ENCODE measurements around the gene OR11G2.
"Not testable (repeated sequence)": the region's sequence is repeated elsewhere in the genome, so short reads cannot be mapped to it uniquely, and the experiment has no call there.

OR11G2 gene

DNA sequence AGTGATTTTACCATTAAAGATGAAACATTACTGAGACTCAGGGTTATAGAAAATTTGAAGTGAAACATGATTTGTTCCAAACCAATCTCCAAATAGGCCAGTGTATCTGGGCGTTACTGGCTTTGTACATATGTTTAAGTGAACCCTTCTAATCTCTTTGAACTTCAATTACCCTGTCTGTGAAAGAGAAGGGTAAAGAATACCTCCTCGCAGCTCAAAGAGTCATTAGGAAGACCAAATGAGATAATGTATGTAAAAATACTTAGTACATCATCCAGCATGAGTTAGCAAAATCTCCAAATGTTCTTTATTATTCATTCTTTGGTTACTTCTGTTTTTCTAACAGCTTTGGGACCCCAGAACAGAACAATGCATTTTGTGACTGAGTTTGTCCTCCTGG is 32.7 kb downstream of the OR11G2 start, which contains the start of gene OR11H6:
OR11H6 (plus strand) TSS at position 301 of the 400 bp plus-strand sequence; CDS start at position 301, 0 bp downstream.
- DNase-seq (ENCODE audit: low read depth in 2 of 2), result no peak

DNA sequence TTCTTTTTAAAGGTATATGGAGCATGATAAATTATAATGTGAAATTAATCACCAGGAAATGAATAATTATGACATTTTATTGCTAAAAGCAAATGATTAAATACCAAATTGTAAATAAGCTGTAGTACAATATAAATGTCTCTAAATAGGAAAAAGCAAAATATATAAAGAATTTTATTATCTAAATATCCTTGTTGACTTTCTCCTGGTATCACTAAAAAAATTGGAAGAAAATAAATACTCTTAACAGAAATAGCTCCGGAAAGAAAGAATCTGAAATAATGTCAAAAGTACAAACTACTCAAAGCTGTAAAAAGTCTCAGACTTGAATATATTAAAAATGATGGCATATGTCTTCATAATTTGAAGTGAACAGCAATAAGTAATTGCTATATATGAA is 38.0 kb downstream of the OR11G2 start, which contains the start of gene OR11H7:
OR11H7 (plus strand) TSS at position 301 of the 400 bp plus-strand sequence.
- DNase-seq (ENCODE audit: low read depth in 2 of 2), result no peak

DNA sequence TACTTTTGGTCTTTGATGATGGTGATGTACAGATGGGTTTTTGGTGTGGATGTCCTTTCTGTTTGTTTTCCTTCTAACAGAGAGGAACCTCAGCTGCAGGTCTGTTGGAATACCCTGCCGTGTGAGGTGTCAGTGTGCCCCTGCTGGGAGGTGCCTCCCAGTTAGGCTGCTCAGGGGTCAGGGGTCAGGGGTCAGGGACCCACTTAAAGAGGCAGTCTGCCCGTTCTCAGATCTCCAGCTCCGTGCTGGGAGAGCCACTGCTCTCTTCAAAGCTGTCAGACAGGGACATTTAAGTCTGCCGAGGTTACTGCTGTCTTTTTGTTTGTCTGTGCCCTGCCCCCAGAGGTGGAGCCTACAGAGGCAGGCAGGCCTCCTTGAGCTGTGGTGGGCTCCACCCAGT is 44.7 kb downstream of the OR11G2 start:
- DNase-seq (ENCODE audit: low read depth in 2 of 2), result not testable (repeated sequence)

DNA sequence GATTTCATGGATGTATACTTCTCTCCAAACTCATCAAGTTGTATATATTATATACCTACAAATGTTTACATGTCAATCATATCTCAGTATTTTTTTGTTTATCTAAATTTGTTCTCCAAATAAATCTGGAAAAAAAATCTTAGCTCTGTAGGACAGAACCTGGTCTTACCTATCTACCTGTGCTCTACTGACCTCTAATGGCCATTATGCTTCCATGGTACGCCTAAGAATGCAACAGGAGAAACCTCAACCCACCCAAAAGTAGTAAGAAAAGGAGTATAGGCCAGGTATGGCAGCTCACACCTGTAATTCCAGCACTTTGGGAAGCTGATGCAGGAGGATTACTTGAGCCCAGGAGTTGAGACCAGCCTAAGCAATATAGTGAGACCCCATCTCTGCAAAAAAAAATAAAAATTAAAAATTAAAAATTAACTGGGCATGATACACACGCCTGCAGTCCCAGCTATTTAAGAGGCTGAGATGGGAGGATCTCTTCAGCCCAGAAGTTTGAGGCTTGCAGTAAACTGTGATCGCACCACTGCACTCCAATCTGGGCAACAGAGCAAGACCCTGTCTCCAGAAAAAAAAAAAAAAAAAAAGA is 57.0 kb downstream of the OR11G2 start:
- no peak for DNase-seq (ENCODE audit: low read depth in 2 of 2)
